OCI-M1 (cell line): Measurements from ENCODE around the gene SOS2.
"Not testable (repeated sequence)": the region's sequence is repeated elsewhere in the genome, so short reads cannot be mapped to it uniquely, and the experiment has no call there.

ENCODE experiments used
- DNase-seq: peaks from one replicate; lab custom pipeline; 2025; lab: John Stamatoyannopoulos, UW

Gene SOS2

DNA sequence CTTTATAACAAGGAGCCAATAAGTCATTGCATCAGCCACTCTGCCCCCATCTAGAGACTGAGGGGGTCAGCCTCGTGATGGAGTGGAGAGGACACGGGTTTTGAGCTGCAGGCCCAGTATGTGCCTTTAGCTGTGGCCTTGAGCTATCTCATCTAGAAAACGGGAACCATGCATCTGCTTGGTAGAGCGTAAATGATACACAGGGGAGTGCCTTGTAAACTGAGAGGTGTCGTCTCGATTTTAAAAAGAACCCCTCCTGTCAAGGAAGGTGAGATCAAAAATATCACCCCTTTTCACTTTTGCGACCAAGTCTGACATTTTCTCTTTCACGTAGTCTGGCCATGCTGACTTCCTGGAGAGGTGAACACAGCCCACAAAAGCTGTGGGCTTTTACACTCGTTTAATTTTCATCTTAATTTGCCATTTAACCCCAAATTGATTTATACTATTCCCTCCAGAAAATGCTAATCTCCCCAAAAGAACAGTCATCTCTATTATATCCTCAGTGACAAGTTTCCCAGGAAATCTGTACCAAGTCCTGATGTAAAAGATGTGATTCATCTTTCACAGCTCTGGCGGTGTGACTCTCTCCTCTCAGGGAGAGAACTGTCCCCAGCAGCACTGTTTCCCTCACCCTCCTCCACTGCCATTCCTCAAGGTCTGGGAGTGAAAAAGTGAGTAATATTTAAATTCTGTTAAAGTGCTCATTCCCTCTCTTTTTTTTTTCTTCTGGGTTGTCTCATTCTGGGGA lies 145.6 kb downstream of the SOS2 start:
- DNase-seq = no peak

DNA sequence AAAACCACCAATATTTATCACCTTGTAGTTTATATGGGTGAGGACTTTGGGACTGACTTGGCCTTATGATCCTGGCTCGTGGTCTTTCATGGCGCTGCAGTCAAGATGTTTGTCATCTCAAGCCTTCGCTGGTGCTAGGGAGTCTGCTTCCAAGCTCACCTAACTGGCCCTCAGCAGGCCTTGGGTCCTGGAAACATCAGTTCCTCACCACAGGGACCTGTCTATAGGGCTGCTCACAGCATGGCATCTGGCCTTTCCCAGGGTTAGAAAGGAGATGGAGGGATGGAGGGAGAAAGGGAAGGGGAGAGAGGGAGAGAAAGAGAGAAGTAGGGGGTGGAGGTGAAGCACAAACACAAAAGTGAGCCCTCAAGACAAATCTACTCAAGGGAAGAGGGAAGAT lies 146.7 kb downstream of the SOS2 start:
- DNase-seq = no peak

DNA sequence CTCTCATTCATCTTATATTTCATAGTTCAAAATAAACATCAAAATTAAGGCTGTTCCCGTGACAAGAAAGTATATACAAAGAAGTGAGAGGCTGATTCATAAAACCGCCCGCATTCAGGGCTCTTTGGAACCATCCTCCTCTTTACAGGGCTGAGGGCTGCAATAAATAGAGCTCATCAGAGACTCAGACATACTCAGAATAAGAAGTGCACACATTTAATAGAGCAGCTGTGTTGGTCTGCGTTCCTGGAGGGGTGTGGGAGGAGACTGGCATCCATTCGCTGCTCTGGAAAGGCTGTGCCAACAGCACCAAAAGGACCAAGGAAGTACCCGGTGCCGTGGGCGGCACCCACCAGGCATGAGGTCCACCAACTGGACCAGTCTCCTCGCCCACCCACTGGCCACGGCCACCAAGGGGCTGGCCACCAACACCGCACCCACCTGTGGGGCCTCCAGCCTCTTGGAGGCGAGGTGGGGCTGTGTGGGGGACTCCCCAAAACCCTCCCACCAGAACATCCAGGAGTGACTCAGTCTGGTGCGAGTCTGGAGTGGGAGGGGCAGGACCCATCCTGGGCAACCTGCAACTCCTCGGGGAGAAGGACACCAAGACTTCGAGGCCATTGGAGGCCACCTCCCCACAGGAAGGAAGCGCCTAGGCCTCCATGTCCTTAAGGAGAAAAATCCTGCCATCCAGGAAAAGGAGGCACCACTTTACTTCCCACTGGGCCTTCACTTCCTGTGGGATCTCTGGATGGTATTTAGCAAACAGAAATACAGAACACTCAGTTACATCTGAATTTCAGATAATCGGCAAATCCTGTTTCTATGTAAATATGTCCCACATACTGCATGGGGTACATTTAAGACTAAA lies 147.7 kb downstream of the SOS2 start:
- DNase-seq = no peak

DNA sequence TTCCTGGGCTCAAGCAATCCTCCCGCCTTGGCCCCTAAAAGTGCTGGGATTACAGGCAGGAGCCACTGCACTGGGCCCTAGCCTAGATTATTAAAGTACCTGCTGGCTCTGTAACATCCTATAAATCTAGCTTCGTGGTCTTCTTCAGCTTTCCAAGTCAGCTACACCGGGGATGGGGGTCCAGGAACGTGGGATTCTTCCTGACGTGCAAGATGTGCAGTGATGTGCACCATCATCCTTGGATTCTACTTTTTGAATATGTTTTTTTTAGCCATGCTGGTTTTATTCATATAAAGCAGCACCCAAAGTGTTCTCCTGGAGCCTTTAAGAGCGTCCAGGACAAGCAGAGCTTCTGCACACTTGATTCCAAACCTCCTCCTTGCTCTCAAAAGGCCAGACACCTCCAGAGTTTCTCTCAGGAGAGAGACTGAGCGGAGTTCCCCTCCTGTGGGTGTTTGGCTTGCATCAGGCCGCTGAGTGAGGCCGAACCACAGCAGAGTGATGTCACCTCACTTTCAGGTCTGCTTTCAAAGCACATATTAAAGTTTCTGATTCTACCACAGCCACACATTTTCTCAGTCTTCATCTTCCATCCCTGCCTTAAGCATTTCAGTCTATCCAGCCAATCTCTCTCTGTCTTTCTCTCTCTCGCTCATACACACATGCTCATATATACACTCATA lies 148.5 kb downstream of the SOS2 start:
- DNase-seq = no peak

DNA sequence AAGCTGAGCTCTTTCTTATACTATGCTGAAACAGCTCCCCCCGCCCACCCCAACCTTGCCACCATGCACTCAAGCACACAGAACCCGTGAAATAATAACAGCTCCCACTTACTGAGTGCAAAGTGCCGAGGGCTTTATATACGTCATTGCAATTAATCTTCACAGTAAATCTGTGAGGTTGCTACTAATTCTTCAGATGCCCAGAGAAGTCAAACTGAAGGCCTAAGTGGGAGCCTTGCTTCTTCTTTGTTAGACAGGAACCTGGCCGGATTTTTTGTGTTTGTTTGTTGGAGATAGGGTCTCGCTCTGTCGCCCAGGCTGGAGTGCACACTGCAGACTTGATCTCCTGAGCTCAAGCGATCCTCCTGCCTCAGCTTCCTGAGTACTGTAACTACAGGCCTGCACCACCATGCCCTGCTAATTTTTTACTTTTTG lies 149.1 kb downstream of the SOS2 start:
- no peak for DNase-seq

DNA sequence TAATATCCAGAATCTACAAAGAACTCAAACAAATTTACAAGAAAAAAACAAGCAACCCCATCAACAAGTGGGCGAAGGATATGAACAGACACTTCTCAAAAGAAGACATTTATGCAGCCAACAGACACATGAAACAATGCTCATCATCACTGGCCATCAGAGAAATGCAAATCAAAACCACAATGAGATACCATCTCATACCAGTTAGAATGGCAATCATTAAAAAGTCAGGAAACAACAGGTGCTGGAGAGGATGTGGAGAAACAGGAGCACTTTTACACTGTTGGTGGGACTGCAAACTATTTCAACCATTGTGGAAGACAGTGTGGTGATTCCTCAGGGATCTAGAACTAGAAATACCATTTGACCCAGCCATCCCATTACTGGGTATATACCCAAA lies 152.3 kb downstream of the SOS2 start:
- not testable (repeated sequence) for DNase-seq

DNA sequence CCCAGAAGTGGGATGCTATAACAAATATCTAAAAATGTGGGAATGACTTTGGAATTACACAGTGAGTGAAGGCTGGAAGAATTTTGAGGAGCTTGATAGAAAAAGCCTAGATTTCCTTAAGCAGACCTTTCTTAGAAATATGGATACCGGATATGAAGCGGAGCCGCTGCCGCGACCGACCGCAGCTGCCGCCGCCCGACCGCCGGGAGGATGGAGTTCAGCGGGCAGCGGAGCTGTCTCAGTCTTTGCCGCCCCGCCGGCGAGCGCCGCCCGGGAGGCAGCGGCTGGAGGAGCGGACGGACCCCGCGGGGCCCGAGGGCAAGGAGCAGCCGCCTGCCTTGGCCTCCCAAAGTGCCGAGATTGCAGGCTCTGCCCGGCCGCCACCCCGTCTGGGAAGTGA lies 157.7 kb downstream of the SOS2 start:
- DNase-seq = not testable (repeated sequence)

DNA sequence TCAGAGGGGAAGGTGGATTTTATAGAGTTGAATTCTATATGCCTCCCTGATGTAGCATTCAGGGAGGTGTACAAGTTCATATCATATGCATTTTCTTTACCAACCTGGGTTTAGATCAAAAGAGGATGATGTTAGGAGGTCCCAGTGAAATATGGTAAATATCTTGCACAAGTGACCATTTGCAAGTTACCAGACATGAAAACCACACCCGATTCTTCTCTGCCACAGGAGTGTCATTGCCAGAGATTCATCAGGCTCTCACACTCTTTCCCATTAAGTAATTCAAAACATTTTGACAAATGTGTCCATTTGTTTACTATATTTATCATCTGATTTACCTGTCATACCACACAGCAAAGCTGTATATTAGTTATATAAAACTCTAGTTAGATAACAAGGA lies 159.0 kb downstream of the SOS2 start:
- no peak for DNase-seq

DNA sequence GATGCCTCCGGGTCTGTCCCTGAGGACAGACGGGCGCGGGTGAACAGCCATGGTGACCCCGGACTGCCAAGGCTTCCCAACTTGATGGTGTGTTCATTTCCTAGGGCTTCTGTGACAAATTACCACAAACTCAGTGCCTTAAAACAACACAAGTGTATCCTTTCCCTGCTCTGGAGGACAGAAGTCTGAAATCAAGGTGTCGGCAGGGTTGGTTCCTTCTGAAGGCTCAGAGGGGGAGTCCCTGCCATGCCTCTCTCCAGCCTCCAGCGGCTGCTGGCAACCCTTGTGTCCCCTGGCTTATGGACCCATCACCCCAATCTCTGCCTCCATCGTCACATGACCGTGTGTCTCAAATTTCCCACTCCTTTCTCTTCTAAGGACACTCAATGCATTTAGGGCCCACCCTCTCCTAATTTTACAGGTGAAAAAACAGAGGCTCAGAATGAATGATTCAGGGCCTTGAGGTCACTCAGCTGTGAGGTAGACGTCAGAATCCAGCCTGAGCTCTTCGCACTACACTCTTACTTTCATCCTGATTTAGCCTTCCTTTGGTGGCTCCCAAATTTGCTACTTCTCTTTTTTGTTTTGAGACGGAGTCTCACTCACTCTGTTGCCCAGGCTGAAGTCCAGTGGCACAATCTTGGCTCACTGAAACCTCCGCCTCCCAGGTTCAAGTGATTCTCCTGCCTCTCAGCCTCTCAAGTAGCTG lies 160.4 kb downstream of the SOS2 start:
- DNase-seq = no peak

DNA sequence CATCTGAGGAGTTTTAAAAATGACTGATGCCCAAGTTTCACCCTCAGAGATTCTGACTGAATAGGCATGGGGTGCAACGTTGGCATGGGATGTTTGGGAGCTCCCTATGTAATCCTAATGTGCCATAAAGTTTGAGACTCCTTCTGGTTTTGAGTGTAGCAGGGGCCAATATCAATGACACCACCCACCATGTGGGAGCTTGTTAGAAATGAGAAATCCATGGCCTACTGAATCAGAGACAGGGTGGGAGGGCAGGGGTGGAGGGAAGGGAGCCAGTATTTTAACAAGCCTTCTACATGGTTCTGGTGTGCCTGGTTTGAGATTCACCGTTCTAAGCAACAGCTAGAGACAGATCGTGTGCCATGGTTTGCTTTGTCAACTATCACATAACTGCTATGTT lies 161.1 kb downstream of the SOS2 start:
- DNase-seq = no peak

DNA sequence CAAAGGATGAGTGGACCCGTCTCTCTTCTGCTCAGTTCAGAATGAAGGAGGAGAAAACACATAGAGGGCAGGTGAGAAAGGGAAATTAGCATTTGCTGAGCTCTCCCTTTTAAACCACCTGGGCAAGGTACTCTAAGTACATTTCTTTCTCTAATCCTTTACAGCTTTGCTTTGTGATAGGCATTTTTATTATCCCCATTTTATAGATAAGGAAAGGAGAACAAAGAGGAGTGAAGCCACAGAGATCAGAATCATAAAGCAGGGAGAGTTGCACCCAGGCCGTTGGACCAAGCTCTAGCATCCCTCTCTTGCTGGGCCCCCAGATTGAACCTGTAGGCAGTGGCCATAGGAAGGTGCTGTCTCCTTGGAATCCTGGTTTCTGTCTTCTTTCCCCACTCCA lies 162.1 kb downstream of the SOS2 start:
- no peak for DNase-seq

DNA sequence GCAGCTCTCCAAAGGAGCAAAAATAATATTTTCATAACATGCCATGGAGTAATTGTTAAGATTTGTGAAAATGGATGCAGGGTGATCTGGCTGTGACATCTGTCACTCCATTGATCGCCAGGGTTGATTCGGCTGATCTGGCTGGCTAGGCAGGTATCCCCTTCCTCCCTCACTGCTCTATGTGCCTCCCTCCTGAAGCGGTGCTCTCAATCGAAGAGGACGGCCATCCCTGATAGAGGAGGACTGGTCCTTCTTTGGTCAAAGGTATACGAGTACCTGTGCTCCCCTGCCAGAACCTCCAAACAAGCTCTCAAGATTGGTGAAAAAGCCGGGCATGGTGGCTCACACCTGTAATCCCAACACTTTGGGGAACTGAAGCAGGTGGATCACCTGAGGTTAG lies 162.9 kb downstream of the SOS2 start:
- no peak for DNase-seq

DNA sequence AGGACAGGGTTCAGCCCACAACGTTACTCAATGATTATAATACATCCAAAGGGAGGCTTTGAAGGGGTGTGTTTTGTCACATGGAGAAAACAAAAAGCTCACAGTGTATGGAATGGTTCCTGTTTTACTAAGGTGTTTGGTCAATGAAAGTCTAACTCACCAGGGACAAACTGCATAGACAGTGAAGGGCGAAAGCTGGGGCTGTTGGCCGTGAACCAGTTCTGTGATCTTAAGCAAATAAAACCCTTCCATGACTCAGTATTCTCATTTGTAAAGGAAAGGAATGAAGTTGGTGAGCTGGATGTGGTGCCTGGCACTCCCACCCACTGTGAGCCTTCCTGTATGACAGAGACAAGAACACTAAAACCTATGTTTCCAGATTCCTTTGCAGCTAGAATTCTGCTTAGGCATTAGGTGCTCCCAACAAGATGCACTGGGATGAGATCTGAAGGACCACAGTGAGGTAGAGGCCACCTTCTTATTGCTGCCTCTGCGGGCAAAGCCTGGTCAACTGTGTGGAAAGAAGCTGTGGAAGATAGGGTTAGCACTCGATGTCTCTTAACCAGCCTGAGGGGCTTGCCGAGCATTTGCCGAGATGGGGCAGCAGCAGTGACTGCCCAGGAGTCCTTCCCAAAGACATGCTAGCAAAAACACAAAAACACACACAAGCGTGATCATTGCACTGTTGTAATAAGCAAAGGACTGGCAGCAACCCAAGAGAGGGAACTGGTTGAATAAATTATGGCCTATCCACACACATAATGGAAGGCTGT lies 163.5 kb downstream of the SOS2 start:
- no peak for DNase-seq
